ENCODE results near the gene ATP6V0B. TPM values are rescaled to one million over a fixed set of nuclear protein-coding genes. Genes with fewer than 3 reads are reported as not detected.

ATP6V0B gene
- total RNA-seq, 2 experiments from 2014 or later, result 42.9 to 47.0 TPM

- H3K36me3 Mint-ChIP-seq (ENCODE audit: low read depth), result no peaks in the 10 kb centered on the region
- no peaks in the 10 kb centered on the region for H3K36me3 ChIP-seq (ENCODE audit: insufficient read depth, low read length)
- ATAC-seq (ENCODE audit: poor library complexity) (no peak), DNase-seq (no peak)
- POLR2A ChIA-PET, result no interaction called here
- intact Hi-C loops (cut with DNase I, micrococcal nuclease), result no loop called here
- H3K27ac Mint-ChIP-seq, result no peak overlapping the region
- H3K27me3 Mint-ChIP-seq, result no peaks in the 10 kb centered on the region
- H3K4me1 ChIP-seq (ENCODE audit: insufficient read depth, low read length), result peaks cover 2% of the 10 kb centered on the region
- CTCF ChIA-PET, result no interaction called here
- H3K4me3 Mint-ChIP-seq, result no peak overlapping the region
- no peak overlapping the region for H3K27ac ChIP-seq (ENCODE audit: low read depth in 1 of 2, low read length in 2 of 2)
- no peak overlapping the region for H3K4me3 ChIP-seq (ENCODE audit: low read length)
- no peaks in the 10 kb centered on the region for H3K27me3 ChIP-seq (ENCODE audit: control insufficient read depth in 1 of 2, insufficient read depth in 2 of 2, low read length in 2 of 2)
- no peaks in the 10 kb centered on the region for H3K9me3 ChIP-seq (ENCODE audit: control insufficient read depth in 1 of 2, insufficient read depth in 1 of 2, low read length in 2 of 2)
- no peaks in the 10 kb centered on the region for H3K9me3 Mint-ChIP-seq
- peaks cover 17% of the 10 kb centered on the region for H3K4me1 Mint-ChIP-seq (ENCODE audit: low read depth)
- TF ChIP-seq, protein P1, sequence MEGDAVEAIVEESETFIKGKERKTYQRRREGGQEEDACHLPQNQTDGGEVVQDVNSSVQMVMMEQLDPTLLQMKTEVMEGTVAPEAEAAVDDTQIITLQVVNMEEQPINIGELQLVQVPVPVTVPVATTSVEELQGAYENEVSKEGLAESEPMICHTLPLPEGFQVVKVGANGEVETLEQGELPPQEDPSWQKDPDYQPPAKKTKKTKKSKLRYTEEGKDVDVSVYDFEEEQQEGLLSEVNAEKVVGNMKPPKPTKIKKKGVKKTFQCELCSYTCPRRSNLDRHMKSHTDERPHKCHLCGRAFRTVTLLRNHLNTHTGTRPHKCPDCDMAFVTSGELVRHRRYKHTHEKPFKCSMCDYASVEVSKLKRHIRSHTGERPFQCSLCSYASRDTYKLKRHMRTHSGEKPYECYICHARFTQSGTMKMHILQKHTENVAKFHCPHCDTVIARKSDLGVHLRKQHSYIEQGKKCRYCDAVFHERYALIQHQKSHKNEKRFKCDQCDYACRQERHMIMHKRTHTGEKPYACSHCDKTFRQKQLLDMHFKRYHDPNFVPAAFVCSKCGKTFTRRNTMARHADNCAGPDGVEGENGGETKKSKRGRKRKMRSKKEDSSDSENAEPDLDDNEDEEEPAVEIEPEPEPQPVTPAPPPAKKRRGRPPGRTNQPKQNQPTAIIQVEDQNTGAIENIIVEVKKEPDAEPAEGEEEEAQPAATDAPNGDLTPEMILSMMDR (IDR thresholded peaks at IDR 0.05), result no peak
Measured at GRCh38 chr1:44010935-44011471, 36.2 kb downstream of the ATP6V0B start.

GRCh38 chr1:44012404-44012803 is 37.6 kb downstream of the ATP6V0B start:
- Mint-ChIP-seq H3K27me3 (no peaks in the 10 kb centered on the region), H3K4me3 (no peak overlapping the region), H3K4me1 (ENCODE audit: low read depth) (peaks cover 17% of the 10 kb centered on the region), H3K27ac (no peak overlapping the region), H3K36me3 (ENCODE audit: low read depth) (no peaks in the 10 kb centered on the region), H3K9me3 (no peaks in the 10 kb centered on the region)
- ATAC-seq (ENCODE audit: poor library complexity) (no peak), DNase-seq (no peak)
- Histone ChIP-seq H3K9me3 (ENCODE audit: control insufficient read depth in 1 of 2, insufficient read depth in 1 of 2, low read length in 2 of 2) (no peaks in the 10 kb centered on the region), H3K27ac (ENCODE audit: low read depth in 1 of 2, low read length in 2 of 2) (no peak overlapping the region), H3K36me3 (ENCODE audit: insufficient read depth, low read length) (no peaks in the 10 kb centered on the region), H3K4me1 (ENCODE audit: insufficient read depth, low read length) (peaks cover 2% of the 10 kb centered on the region), H3K27me3 (ENCODE audit: control insufficient read depth in 1 of 2, insufficient read depth in 2 of 2, low read length in 2 of 2) (no peaks in the 10 kb centered on the region), H3K4me3 (ENCODE audit: low read length) (no peak overlapping the region)
- ChIA-PET POLR2A (no interaction called here), CTCF (interaction anchor here (1.6 kb wide), 1 partner anchor 24 kb away, joined by 6 read pairs; no protein-coding TSS in a partner anchor)
- TF ChIP-seq, protein P1 (IDR thresholded peaks at IDR 0.05), result no peak
- intact Hi-C loops (cut with DNase I, micrococcal nuclease), result no loop called here

DNA sequence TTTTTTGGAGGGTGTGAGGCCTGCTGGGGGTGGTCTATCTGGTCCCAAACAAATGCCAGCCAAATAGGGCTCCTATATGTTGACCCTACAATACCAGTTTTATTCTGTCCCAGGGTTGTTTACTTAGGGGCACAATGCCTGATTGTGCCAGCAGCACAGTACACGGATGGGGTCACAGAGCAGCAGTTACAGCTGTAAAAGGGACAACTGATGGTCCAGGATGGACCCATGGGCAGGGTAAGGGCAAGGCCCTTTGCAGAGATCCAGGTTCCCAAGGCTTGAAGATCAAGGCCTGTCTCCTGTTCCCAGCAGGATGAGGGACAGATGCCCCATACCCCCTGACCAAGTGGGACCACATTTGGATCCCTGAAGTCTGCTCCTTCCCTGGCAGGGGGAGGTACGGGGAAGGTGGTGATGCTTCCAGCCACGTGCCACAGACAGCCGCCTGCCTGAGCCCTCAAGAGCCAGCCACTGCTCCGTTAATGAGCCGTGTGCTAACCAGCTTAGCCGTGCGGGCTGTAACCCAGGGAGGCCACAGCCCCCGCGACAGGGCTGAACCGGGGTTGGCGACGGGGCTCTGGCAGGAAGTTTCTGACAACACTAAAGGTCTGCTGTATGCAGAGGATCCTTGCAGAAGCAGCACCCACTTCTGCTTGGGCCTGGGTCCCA is 38.3 kb downstream of the ATP6V0B start:
- peak; percentile 48 for ATAC-seq (ENCODE audit: poor library complexity)
- ChIA-PET CTCF (interaction anchor here (1.1 to 1.6 kb wide), 2 partner anchors 24 to 34 kb away, joined by 4 to 6 read pairs; no protein-coding TSS in a partner anchor), POLR2A (interaction anchor here (1.3 kb wide), 1 partner anchor 9 kb away, joined by 3 read pairs; no protein-coding TSS in a partner anchor)
- TF ChIP-seq, protein P1 (IDR thresholded peaks at IDR 0.05), result no peak
- Mint-ChIP-seq H3K4me1 (ENCODE audit: low read depth) (peaks cover 17% of the 10 kb centered on the region), H3K9me3 (no peaks in the 10 kb centered on the region), H3K27me3 (no peaks in the 10 kb centered on the region), H3K4me3 (no peak overlapping the region), H3K36me3 (ENCODE audit: low read depth) (no peaks in the 10 kb centered on the region), H3K27ac (no peak overlapping the region)
- H3K36me3 ChIP-seq (ENCODE audit: insufficient read depth, low read length), result no peaks in the 10 kb centered on the region
- DNase-seq, result no peak
- no peaks in the 10 kb centered on the region for H3K9me3 ChIP-seq (ENCODE audit: control insufficient read depth in 1 of 2, insufficient read depth in 1 of 2, low read length in 2 of 2)
- H3K4me1 ChIP-seq (ENCODE audit: insufficient read depth, low read length), result peaks cover 2% of the 10 kb centered on the region
- intact Hi-C loops (cut with DNase I, micrococcal nuclease), result no loop called here
- no peak overlapping the region for H3K27ac ChIP-seq (ENCODE audit: low read depth in 1 of 2, low read length in 2 of 2)
- H3K27me3 ChIP-seq (ENCODE audit: control insufficient read depth in 1 of 2, insufficient read depth in 2 of 2, low read length in 2 of 2), result no peaks in the 10 kb centered on the region
- no peak overlapping the region for H3K4me3 ChIP-seq (ENCODE audit: low read length)
